Measurements from ENCODE around the gene SMCO3.

DNA sequence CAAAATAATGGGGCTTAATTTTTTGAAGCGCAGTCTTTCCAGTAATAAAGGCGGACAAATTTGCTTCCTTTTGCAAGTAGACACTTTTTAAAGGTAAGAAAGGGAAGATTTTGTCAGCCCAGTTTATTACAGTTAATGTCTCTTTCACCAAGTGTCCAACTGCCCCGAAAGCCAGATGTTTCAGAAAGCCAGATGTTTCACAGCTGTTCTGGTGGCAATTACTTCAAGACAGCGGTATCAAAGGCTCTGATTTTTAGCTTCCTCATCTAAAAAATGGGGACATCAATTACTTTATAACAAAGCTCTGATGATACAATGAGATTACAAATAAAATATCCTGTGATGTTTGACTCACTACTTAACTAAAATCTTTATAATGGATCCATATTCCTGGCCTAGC is 11.7 kb downstream of the SMCO3 start:
- TF ChIP-seq, protein P1, sequence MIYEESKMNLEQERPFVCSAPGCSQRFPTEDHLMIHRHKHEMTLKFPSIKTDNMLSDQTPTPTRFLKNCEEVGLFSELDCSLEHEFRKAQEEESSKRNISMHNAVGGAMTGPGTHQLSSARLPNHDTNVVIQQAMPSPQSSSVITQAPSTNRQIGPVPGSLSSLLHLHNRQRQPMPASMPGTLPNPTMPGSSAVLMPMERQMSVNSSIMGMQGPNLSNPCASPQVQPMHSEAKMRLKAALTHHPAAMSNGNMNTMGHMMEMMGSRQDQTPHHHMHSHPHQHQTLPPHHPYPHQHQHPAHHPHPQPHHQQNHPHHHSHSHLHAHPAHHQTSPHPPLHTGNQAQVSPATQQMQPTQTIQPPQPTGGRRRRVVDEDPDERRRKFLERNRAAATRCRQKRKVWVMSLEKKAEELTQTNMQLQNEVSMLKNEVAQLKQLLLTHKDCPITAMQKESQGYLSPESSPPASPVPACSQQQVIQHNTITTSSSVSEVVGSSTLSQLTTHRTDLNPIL (CRISPR knock-in tag; IDR thresholded peaks at IDR 0.05; ENCODE audit: low read depth), result no peak
- no peak for TF ChIP-seq ARNTL (CRISPR knock-in tag; IDR thresholded peaks at IDR 0.05; ENCODE audit: borderline replicate concordance, low read depth)
